HL-60 (cell line): Measurements from ENCODE around the gene AR.

Source experiments
- DNase-seq, 2 experiments: peaks; one replicate each; pipeline ENCODE4 v3.0.0-alpha.2; 2010 to 2020; ENCODE audit warnings: low read depth in 1 of 2, low spot score in 1 of 2
- H3K27ac ChIP-seq: fragments of 250-450 bp; sonication (Bioruptor Pico); replicated peaks from 2 replicates; pipeline ENCODE4 v1.5.1; 2020; ENCODE audit warnings: mild to moderate bottlenecking, moderate library complexity
- H3K27me3 ChIP-seq: fragments of 250-450 bp; sonication (Bioruptor Pico); 2 replicates; pipeline ENCODE4 v1.5.1; 2021; ENCODE audit warnings: mild to moderate bottlenecking, moderate library complexity; ENCODE audit not compliant: insufficient read depth, poor library complexity, severe bottlenecking
- H3K4me3 ChIP-seq: replicated peaks from 2 replicates; pipeline ENCODE4 v1.5.1; 2011; ENCODE audit warnings: mild to moderate bottlenecking, control low read depth, low read length; ENCODE audit not compliant: insufficient read depth
- GABPA ChIP-seq: IDR thresholded peaks from 2 replicates; pipeline ENCODE4 v1.6.1; 2012; ENCODE audit warnings: low read depth
- POLR2AphosphoS5 ChIP-seq: IDR thresholded peaks from 2 replicates; pipeline ENCODE4 v1.6.1; 2012; ENCODE audit warnings: low read depth
- REST ChIP-seq: IDR thresholded peaks from 2 replicates; pipeline ENCODE4 v1.6.1; 2012; ENCODE audit warnings: low read depth; ENCODE audit not compliant: insufficient replicate concordance
- SPI1 ChIP-seq: IDR thresholded peaks from 2 replicates; pipeline ENCODE4 v1.6.1; 2012; ENCODE audit warnings: low read depth, mild to moderate bottlenecking, borderline replicate concordance
- TF ChIP-seq, protein P1 (sequence below): IDR thresholded peaks from one replicate; pipeline ENCODE4 v1.5.1; 2011; ENCODE audit warnings: low read length, control low read depth, inconsistent platforms; ENCODE audit not compliant: insufficient read depth

The AR gene

DNA sequence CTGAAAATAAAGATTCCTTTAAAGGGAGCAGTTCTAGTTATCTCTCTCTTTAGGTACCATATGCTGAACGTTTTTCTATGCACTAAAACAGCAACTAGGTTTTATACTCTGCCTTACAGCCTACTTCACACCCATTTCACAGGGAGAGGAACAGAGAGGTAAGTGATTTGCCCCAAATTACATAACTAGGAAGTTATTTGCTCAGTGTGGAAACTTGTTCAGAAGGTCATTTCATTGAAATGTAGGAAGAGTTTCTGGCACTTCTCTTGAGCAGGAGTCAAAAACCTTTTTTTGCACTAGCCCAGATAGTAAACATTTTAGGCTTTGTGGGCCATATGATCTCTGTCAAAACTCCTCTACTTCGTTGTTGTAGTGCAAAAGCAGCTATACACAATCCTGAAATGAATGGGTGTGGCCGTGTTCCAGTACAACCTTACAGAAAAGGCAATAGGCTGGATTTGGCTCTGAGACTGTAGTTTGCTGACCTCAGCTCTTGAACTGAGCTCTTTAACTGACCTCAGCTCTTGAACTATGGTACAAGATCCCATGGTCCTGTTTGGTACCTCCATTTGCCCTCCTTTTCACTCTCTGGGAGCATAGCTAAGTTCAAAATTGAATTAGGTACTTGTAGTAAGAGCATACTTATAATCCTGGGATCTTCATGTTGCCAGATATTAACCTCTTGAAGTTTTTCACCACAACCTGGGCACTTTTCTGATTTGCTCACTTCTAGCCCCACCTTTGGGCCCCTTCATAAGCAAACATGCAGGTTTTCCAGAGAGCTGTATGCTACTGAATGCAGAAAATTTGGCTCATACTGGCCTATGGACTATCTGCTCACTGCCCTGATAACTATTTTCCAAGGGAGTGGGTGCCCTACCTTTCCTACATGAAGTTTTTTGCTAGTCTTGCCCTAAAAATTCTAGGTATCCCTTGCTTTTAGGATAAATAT, 53.3 kb downstream of the AR start:
- H3K27me3 ChIP-seq = no peaks in the 10 kb centered on the region
- no peak for DNase-seq
- H3K4me3 ChIP-seq = no peak overlapping the region
- TF ChIP-seq SPI1 (no peak), POLR2AphosphoS5 (no peak), GABPA (no peak), REST (no peak)
- TF ChIP-seq, protein P1, sequence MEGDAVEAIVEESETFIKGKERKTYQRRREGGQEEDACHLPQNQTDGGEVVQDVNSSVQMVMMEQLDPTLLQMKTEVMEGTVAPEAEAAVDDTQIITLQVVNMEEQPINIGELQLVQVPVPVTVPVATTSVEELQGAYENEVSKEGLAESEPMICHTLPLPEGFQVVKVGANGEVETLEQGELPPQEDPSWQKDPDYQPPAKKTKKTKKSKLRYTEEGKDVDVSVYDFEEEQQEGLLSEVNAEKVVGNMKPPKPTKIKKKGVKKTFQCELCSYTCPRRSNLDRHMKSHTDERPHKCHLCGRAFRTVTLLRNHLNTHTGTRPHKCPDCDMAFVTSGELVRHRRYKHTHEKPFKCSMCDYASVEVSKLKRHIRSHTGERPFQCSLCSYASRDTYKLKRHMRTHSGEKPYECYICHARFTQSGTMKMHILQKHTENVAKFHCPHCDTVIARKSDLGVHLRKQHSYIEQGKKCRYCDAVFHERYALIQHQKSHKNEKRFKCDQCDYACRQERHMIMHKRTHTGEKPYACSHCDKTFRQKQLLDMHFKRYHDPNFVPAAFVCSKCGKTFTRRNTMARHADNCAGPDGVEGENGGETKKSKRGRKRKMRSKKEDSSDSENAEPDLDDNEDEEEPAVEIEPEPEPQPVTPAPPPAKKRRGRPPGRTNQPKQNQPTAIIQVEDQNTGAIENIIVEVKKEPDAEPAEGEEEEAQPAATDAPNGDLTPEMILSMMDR = no peak
- H3K27ac ChIP-seq = no peak overlapping the region

DNA sequence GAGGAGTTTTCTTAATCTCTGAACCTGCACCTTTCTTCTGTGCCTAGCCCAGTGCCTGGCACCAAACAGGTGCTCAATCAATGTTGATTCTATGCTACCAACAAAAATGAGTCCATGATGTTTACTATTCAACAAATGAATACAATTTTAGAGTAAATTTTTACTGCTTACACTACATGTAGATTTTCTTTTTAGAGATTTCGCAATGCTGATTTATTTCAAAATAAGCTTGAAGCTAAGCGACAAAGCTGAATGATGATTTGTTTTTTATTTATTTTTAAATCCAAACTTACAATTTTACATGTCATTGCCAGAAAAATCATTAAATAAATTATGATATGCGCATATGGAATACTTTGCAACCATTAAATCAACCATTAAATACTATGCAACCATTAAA, 55.7 kb downstream of the AR start:
- TF ChIP-seq GABPA (no peak), POLR2AphosphoS5 (no peak), SPI1 (no peak), REST (no peak)
- TF ChIP-seq, protein P1 = no peak
- H3K27me3 ChIP-seq = no peaks in the 10 kb centered on the region
- no peak overlapping the region for H3K4me3 ChIP-seq
- H3K27ac ChIP-seq = no peak overlapping the region
- no peak for DNase-seq

DNA sequence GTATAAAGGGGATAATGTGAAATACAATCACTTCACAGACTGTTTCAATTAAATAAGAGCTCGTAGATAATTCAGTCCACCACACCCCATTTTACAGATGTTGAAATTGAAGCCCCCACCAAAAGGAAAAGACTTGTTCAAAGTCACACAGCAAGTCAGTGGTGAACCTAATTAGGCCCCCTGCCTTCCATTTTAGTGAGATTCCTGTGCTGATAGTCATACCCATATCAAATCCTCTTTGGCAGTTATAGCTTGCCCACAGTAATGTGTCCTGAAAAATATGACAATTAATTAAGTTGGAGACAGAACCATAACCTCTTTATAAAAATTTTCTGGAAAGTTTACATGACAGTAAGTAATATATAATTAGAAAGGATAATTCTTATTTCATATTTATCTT, 58.0 kb downstream of the AR start:
- TF ChIP-seq GABPA = no peak
- no peak for TF ChIP-seq POLR2AphosphoS5
- TF ChIP-seq, protein P1 = no peak
- TF ChIP-seq SPI1 = no peak
- no peak for TF ChIP-seq REST
- DNase-seq = no peak
- H3K27ac ChIP-seq = no peak overlapping the region

More for the DNA sequence above, 58.0 kb downstream of the AR start:
- Histone ChIP-seq H3K4me3 (no peak overlapping the region), H3K27me3 (no peaks in the 10 kb centered on the region)
